ENCODE data around the gene ARSK.

The ARSK gene

GRCh38 chr5:95554647-95555548 lies at the start of gene ARSK, which contains the start of gene SKIC3:
Gene ARSK (plus strand): TSS chr5:95555101. CDS start chr5:95555279, 178 bp downstream.
Gene SKIC3 (minus strand): TSS chr5:95554977. CDS start chr5:95547150, 7,827 bp downstream.
- DNase-seq (ENCODE audit: low read depth in 2 of 2) = peak; percentile 79 to 81

- no peak for DNase-seq (ENCODE audit: low read depth in 2 of 2)
Observed at GRCh38 chr5:95508550-95508949, 46.4 kb upstream of the ARSK start.

GRCh38 chr5:95511606-95512005 lies 43.3 kb upstream of the ARSK start:
- DNase-seq (ENCODE audit: low read depth in 2 of 2) = no peak

GRCh38 chr5:95518417-95518816 lies 36.5 kb upstream of the ARSK start:
- no peak for DNase-seq (ENCODE audit: low read depth in 2 of 2)

GRCh38 chr5:95519151-95519550 lies 35.8 kb upstream of the ARSK start:
- no peak for DNase-seq (ENCODE audit: low read depth in 2 of 2)

- no peak for DNase-seq (ENCODE audit: low read depth in 2 of 2)
Observed at GRCh38 chr5:95519681-95520080, 35.2 kb upstream of the ARSK start.

GRCh38 chr5:95520206-95520605 lies 34.7 kb upstream of the ARSK start:
- no peak for DNase-seq (ENCODE audit: low read depth in 2 of 2)

GRCh38 chr5:95524423-95524822 lies 30.5 kb upstream of the ARSK start:
- DNase-seq (ENCODE audit: low read depth in 2 of 2) = no peak

- no peak for DNase-seq (ENCODE audit: low read depth in 2 of 2)
Observed at GRCh38 chr5:95526871-95527270, 28.0 kb upstream of the ARSK start.

GRCh38 chr5:95528565-95528964 lies 26.3 kb upstream of the ARSK start:
- no peak for DNase-seq (ENCODE audit: low read depth in 2 of 2)

- DNase-seq (ENCODE audit: low read depth in 2 of 2) = no peak
Observed at GRCh38 chr5:95530416-95530815, 24.5 kb upstream of the ARSK start.

- no peak for DNase-seq (ENCODE audit: low read depth in 2 of 2)
Observed at GRCh38 chr5:95531491-95531890, 23.4 kb upstream of the ARSK start.

GRCh38 chr5:95532415-95532814 lies 22.5 kb upstream of the ARSK start:
- no peak for DNase-seq (ENCODE audit: low read depth in 2 of 2)

GRCh38 chr5:95533106-95533505 lies 21.8 kb upstream of the ARSK start:
- DNase-seq (ENCODE audit: low read depth in 2 of 2) = no peak

- no peak for DNase-seq (ENCODE audit: low read depth in 2 of 2)
Observed at GRCh38 chr5:95533761-95534160, 21.1 kb upstream of the ARSK start.

GRCh38 chr5:95537501-95537900 lies 17.4 kb upstream of the ARSK start:
- no peak for DNase-seq (ENCODE audit: low read depth in 2 of 2)

GRCh38 chr5:95543017-95543705 lies 11.7 kb upstream of the ARSK start:
- no peak for DNase-seq (ENCODE audit: low read depth in 2 of 2)

GRCh38 chr5:95549030-95549429 lies 5.9 kb upstream of the ARSK start:
- DNase-seq (ENCODE audit: low read depth in 2 of 2) = no peak

GRCh38 chr5:95554331-95554646 lies 612 bp upstream of the ARSK start:
- no peak for DNase-seq (ENCODE audit: low read depth in 2 of 2)

- no peak for DNase-seq (ENCODE audit: low read depth in 2 of 2)
Observed at GRCh38 chr5:95555553-95555952, 652 bp downstream of the ARSK start.

- DNase-seq (ENCODE audit: low read depth in 2 of 2) = no peak
Observed at GRCh38 chr5:95557841-95558240, 2.9 kb downstream of the ARSK start.

- no peak for DNase-seq (ENCODE audit: low read depth in 2 of 2)
Observed at GRCh38 chr5:95562282-95562681, 7.4 kb downstream of the ARSK start.

- no peak for DNase-seq (ENCODE audit: low read depth in 2 of 2)
Observed at GRCh38 chr5:95563367-95563766, 8.5 kb downstream of the ARSK start.
